ENCODE data around the gene OSBPL2.

Gene OSBPL2

GRCh38 chr20:62237801-62238568 lies at the start of gene OSBPL2:
OSBPL2 (plus strand) TSS chr20:62238521; CDS start chr20:62256185, 17,664 bp downstream.
- no peaks in the 10 kb centered on the region for H3K9me3 Mint-ChIP-seq
- peak within 1 kb of the TSS; percentile 87 for H3K4me3 Mint-ChIP-seq
- peaks cover 41% of the 10 kb centered on the region for H3K4me1 Mint-ChIP-seq
- H3K27ac Mint-ChIP-seq: peak within 1 kb of the TSS; percentile 87
- H3K36me3 Mint-ChIP-seq: no peaks in the 10 kb centered on the region
- peaks cover 4% of the 10 kb centered on the region for H3K27me3 Mint-ChIP-seq

GRCh38 chr20:62190639-62191411 lies 47.5 kb upstream of the OSBPL2 start:
- H3K4me1 Mint-ChIP-seq: peaks cover 13% of the 10 kb centered on the region
- H3K9me3 Mint-ChIP-seq: no peaks in the 10 kb centered on the region
- H3K27ac Mint-ChIP-seq: no peak overlapping the region
- no peaks in the 10 kb centered on the region for H3K27me3 Mint-ChIP-seq
- H3K36me3 Mint-ChIP-seq: peaks cover 2% of the 10 kb centered on the region
- H3K4me3 Mint-ChIP-seq: no peak overlapping the region

DNA sequence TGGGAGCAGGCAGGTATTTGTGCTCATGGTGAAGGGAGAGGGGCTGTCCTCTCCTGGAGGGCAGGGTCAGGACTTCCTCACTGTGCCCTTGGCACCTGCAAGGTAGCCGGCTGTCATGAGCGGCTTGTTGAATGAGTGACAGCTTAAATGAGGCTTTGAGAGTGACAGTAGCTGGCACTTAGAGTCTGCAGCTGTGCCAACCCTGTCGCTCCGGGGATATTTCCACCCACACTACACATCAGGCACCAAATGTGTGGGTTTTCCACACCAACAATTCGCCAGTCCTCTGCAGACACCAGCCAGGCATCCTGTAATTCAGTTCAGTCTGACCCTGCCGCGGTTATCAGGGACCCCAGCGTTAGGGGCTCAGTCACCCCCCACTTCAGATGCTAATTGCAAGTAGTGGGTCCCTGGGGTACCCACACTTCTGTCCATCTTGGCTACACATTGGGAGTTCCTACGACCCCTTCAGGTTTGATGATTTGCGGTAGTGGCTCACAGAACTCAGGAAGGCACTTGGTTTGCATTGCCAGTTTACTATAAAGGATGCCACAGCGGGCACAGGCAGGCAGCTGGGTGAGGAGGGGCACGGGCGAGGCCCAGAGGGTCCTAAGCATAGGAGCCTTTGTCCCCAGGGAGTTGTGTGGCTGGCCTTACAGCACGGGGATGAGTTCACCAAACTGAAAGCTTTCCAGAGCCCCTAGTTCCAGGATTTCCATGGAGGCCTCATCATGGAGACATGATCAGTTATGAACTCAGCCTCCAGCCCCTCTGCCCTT lies 46.4 kb upstream of the OSBPL2 start:
- Mint-ChIP-seq H3K4me1 (peaks cover 9% of the 10 kb centered on the region), H3K9me3 (no peaks in the 10 kb centered on the region), H3K36me3 (peaks cover 2% of the 10 kb centered on the region), H3K27me3 (no peaks in the 10 kb centered on the region), H3K27ac (no peak overlapping the region), H3K4me3 (no peak overlapping the region)

DNA sequence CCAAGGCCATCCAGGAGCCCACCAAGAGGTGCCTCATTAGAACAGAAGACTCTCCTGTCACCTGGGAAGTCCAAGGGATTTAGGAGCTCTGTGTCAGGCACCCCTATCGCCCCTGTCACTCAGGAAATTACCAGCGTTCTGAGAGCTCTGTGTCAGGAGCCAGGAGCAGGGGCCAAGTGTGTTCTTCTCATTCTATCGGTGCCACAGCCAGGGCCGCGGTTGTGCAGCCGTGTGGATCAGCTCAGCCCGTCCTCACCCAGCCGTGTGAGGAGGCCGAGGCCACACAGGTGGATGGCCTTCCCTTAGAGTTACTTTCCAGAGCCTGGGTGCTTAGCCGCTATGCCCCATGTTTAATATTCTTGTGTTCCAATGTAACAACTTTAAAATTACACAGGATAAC lies 45.7 kb upstream of the OSBPL2 start:
- peaks cover 3% of the 10 kb centered on the region for H3K4me1 Mint-ChIP-seq
- H3K27me3 Mint-ChIP-seq: no peaks in the 10 kb centered on the region
- no peak overlapping the region for H3K4me3 Mint-ChIP-seq
- no peak overlapping the region for H3K27ac Mint-ChIP-seq
- H3K9me3 Mint-ChIP-seq: no peaks in the 10 kb centered on the region
- H3K36me3 Mint-ChIP-seq: peaks cover 2% of the 10 kb centered on the region

GRCh38 chr20:62193079-62194025 lies 45.0 kb upstream of the OSBPL2 start:
- no peak overlapping the region for H3K27ac Mint-ChIP-seq
- no peaks in the 10 kb centered on the region for H3K9me3 Mint-ChIP-seq
- H3K4me1 Mint-ChIP-seq: no peaks in the 10 kb centered on the region
- no peak overlapping the region for H3K4me3 Mint-ChIP-seq
- peaks cover 2% of the 10 kb centered on the region for H3K36me3 Mint-ChIP-seq
- no peaks in the 10 kb centered on the region for H3K27me3 Mint-ChIP-seq

DNA sequence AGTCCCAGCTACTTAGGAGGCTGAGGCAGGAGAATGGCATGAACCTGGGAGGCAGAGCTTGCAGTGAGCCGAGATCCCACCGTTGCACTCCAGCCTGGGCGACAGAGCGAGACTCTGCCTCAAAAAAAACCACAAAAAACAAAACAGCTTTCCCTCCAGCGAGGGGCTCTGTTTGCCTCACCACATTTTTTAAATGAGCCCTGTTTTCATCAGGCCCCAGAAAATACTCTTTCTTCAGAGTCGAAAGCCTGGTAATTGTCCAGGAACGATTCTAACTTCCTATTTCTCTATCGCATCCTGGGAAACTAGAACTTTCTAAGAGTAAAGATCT lies 43.3 kb upstream of the OSBPL2 start:
- H3K27me3 Mint-ChIP-seq: no peaks in the 10 kb centered on the region
- no peaks in the 10 kb centered on the region for H3K4me1 Mint-ChIP-seq
- peaks cover 6% of the 10 kb centered on the region for H3K36me3 Mint-ChIP-seq
- H3K4me3 Mint-ChIP-seq: no peak overlapping the region
- H3K27ac Mint-ChIP-seq: no peak overlapping the region
- H3K9me3 Mint-ChIP-seq: no peaks in the 10 kb centered on the region

- Mint-ChIP-seq H3K27ac (no peak overlapping the region), H3K27me3 (no peaks in the 10 kb centered on the region), H3K4me1 (no peaks in the 10 kb centered on the region), H3K9me3 (no peaks in the 10 kb centered on the region), H3K36me3 (peaks cover 7% of the 10 kb centered on the region), H3K4me3 (no peak overlapping the region)
These were observed 42.6 kb upstream of the OSBPL2 start for GRCh38 chr20:62195736-62196135.

GRCh38 chr20:62196286-62196685 lies 42.0 kb upstream of the OSBPL2 start:
- Mint-ChIP-seq H3K27me3 (no peaks in the 10 kb centered on the region), H3K36me3 (peaks cover 7% of the 10 kb centered on the region), H3K27ac (no peak overlapping the region), H3K9me3 (no peaks in the 10 kb centered on the region), H3K4me3 (no peak overlapping the region), H3K4me1 (no peaks in the 10 kb centered on the region)

DNA sequence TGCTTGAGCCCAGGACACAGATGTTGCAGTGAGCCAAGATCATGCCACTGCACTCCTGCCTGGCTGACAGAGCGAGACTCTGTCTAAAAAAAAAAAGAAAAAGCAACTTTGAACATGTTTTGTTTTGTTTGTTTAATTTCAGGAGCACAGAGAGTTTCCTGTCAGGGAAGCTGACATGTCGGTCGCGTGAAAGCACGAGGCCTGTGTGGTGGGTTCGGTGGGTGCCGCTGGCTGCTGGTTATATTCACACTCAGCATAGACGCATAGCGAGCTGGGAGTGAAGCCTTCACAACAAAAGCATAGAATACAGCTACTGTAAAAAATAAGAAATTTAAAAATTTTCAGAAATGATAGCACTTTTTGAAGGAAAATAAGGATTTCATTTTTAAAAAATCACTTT lies 41.0 kb upstream of the OSBPL2 start:
- H3K27ac Mint-ChIP-seq: no peak overlapping the region
- no peak overlapping the region for H3K4me3 Mint-ChIP-seq
- H3K9me3 Mint-ChIP-seq: no peaks in the 10 kb centered on the region
- no peaks in the 10 kb centered on the region for H3K4me1 Mint-ChIP-seq
- H3K27me3 Mint-ChIP-seq: no peaks in the 10 kb centered on the region
- peaks cover 10% of the 10 kb centered on the region for H3K36me3 Mint-ChIP-seq

DNA sequence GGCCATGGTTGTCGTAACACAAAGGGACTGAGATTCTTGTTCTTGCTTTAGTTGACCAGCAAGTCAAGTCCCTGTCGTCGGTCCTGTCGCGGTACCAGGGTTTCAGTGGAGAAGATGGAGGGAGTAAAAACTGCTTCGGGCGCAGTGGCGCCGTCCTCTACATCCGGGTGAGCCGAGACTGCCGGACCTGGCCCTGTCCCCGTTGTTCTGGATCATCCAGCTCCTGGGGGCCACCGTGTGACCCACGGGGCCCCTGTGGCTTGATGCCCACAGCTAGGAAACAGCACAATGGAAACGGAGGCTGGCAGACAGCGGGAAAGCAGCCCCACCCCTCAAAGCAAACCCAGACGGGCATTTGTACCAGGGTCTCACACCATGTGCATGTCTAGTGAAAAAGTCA lies 40.5 kb upstream of the OSBPL2 start:
- Mint-ChIP-seq H3K27ac (no peak overlapping the region), H3K4me3 (no peak overlapping the region)

GRCh38 chr20:62198496-62198895 lies 39.8 kb upstream of the OSBPL2 start:
- Mint-ChIP-seq H3K36me3 (peaks cover 10% of the 10 kb centered on the region), H3K27ac (no peak overlapping the region), H3K9me3 (no peaks in the 10 kb centered on the region)

More for the DNA sequence above, 40.5 kb upstream of the OSBPL2 start:
- no peaks in the 10 kb centered on the region for H3K4me1 Mint-ChIP-seq
- no peaks in the 10 kb centered on the region for H3K9me3 Mint-ChIP-seq
- no peaks in the 10 kb centered on the region for H3K27me3 Mint-ChIP-seq
- peaks cover 10% of the 10 kb centered on the region for H3K36me3 Mint-ChIP-seq

GRCh38 chr20:62198931-62199330 lies 39.4 kb upstream of the OSBPL2 start:
- Mint-ChIP-seq H3K27me3 (no peaks in the 10 kb centered on the region), H3K4me1 (no peaks in the 10 kb centered on the region), H3K36me3 (peaks cover 11% of the 10 kb centered on the region), H3K9me3 (no peaks in the 10 kb centered on the region), H3K27ac (peak overlapping the region; percentile 62), H3K4me3 (no peak overlapping the region)

More at GRCh38 chr20:62198496-62198895, 39.8 kb upstream of the OSBPL2 start:
- Mint-ChIP-seq H3K4me1 (no peaks in the 10 kb centered on the region), H3K4me3 (no peak overlapping the region), H3K27me3 (no peaks in the 10 kb centered on the region)

- Mint-ChIP-seq H3K4me1 (no peaks in the 10 kb centered on the region), H3K27me3 (no peaks in the 10 kb centered on the region), H3K9me3 (no peaks in the 10 kb centered on the region), H3K36me3 (peaks cover 10% of the 10 kb centered on the region), H3K27ac (no peak overlapping the region), H3K4me3 (no peak overlapping the region)
These were observed 37.7 kb upstream of the OSBPL2 start for GRCh38 chr20:62200491-62201172.

DNA sequence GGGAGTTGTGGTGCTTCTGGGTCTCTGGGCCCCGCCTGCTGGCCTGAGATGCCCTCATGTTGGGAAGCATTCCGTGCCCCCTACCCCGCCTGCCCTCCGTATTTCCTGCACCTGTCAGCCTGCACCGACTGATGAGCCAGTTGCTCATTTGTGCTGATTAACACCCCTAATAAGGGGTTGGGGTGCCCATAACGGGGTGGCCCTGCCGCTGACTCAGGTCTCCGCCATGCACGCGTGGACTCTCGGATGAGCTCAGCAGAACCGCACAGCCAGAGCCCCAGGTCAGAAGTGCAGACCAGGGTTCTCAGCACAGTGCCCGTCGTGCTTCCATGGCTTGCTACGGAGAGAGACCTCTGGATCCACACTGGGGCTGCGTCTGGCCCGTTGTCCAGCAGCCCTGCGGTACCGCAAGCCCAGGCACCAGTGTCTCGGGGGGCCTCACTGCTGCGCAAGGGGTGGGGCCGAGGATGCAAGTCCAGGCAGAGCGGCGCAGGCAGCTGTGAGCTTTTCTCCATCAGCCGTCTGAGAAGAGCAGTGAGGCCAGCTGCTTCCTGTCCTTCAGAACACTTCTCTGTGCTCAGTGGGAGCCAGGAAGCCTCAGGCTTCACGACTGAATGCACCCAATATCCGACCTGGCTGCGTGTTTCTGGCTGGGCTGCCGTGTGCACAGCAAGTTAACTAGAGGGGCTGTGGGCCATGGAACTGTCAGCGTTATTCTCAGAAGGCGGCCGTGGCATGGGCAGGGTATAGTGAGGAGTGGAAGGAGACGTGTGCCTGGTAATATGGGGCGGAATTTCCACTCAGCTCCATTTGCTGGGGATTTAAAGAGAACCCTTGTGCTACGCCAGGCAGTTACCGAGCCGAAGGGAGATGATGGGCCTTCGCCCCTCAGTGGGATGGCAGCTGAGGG lies 36.9 kb upstream of the OSBPL2 start:
- Mint-ChIP-seq H3K27me3 (no peaks in the 10 kb centered on the region), H3K4me1 (no peaks in the 10 kb centered on the region), H3K4me3 (no peak overlapping the region), H3K27ac (no peak overlapping the region), H3K36me3 (peaks cover 9% of the 10 kb centered on the region), H3K9me3 (no peaks in the 10 kb centered on the region)

Measured in activated naive CD4-positive, alpha-beta T cell treated with anti-CD3 and anti-CD28 coated beads, Interleukin-2, amount 50 U/mL, for 24 hours (primary cell).